NCI-H1105 treated with DMSO at 0.1 percent for 48 hours (cell line): ENCODE measurements around the gene PRR11.
"Not testable (repeated sequence)": the region's sequence is repeated elsewhere in the genome, so short reads cannot be mapped to it uniquely, and the experiment has no call there.

Source experiments
- DNase-seq: peaks from one replicate; lab custom pipeline; 2025; lab: John Stamatoyannopoulos, UW

The PRR11 gene

DNA sequence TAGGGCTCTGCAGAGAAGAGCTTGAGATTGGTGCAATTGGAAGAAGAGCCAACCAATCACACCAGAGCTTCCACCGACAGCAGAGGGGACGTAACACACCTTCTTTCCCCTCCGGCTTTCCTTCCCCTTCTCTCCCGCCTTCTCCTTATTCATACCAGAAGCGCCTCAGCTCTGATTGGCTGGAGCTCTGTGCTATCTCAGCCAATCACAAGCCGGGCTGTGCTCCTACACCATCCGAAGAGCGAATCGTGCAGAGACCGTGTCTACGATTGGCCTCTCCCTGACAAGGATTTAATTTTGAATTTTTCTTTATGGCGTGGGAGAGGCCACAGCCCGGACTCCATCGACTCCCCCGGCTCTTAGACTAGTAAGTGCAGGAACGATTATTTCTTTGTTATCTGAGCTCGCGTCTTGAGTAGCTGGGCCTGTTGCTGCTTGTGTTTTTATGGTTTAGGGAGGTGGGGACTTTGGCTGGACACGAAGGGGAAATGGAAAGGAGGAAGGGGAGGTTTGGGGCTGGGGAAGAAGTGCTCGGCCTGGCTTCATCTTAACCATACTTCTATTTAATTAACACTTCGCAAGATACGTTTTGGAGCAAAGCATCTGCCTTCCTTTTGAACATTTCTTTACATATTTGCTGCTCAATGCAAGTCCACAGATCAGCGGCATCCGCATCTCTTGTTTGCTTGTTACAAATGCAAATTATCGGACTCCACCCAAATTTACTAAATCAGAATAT lies at the start of gene PRR11:
Gene PRR11 (plus strand): TSS at position 308 of the 739 bp plus-strand sequence. CDS start 14,007 bp downstream, outside the sequence.
- peak; percentile 99 for DNase-seq

DNA sequence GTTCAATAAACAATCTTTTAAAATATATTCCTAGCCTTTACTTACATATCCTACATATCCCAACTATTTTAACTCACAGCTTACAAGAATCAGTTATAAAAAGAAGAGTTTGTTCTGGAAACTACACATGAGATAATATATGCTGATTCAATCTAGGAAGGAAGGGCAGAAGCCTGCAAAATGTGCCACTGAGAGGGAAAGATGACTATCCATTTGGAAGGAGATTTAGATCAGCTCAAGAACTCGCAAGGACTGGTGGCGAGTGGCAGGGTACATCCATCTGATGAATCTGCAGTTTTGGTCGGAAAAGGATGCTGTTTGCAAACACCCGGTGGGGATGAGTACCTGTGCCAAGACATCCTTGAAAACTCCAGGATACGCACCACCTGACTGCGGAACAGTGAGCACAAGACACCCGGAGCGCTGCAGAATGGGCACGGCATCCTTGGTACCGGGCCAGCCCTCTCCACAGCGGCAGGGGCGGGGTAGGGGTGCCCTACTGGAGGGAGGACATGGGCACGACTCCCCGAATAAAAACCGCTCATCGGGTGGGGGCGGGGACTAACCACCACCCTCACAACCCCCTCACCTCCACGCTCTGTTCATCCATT lies 49.6 kb upstream of the PRR11 start:
- peak; percentile 73 for DNase-seq

- DNase-seq: peak; percentile 96
Observed at GRCh38 chr17:59106463-59107305, 48.9 kb upstream of the PRR11 start, which contains the start of gene TRIM37. TRIM37 (minus strand) TSS chr17:59106880; CDS start chr17:59106461, 419 bp downstream.

- no peak for DNase-seq
Observed at GRCh38 chr17:59107306-59107670, 48.3 kb upstream of the PRR11 start.

GRCh38 chr17:59108400-59109102 lies 47.0 kb upstream of the PRR11 start:
- no peak for DNase-seq

DNA sequence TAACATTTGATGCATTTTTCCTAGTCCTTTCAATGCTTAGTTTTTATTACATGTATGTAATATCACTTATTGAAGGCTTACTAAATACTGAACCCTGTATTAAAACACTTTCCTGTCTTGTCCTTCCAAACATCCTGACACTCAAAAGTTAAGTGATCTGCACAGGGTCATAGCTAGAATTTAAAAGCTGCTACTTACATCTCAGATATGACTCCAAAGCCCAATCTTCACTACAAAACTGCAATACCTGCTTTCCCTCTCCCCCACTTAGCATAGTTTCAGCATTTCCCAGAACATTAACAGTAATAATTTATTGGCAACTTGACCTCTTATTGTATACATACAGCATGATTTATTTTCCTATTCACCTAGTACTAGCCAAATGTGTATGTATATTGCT lies 44.6 kb upstream of the PRR11 start:
- DNase-seq: no peak

DNA sequence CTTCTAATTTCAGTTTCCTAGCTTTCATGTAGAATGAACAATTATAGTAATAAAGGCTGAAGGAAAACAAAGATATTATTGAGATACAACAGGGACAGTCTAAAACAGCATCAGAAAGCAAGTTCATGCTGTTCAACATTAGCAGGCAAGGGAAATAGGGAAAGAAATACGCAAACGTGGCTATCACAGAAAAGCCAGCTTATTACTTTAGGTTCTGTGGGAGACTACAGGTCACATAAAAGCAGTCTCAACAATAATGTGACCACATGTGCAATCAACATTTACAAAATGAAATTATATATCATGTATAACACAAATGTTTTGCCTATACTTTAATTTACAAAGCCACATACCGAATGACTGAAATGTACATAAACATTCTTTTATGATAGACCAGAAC lies 44.0 kb upstream of the PRR11 start:
- DNase-seq: no peak

DNA sequence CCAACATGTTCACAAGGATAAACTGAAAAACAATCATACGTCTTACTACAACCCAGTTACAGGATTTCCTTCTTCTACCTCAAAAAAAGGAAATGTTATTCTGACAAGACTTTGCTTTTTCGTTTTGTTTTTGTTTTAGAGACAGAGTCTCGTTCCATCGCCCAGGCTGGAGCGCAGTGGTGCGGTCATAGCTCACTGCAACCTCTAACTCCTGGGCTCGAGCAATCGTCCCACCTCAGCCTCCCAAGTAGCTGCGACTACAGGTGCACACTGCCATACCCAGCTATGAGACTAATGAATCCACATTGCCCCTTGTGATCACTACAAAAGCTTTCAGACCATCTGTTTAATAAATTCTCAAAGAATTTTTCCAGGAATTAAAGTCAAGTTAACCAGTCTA lies 40.1 kb upstream of the PRR11 start:
- no peak for DNase-seq

DNA sequence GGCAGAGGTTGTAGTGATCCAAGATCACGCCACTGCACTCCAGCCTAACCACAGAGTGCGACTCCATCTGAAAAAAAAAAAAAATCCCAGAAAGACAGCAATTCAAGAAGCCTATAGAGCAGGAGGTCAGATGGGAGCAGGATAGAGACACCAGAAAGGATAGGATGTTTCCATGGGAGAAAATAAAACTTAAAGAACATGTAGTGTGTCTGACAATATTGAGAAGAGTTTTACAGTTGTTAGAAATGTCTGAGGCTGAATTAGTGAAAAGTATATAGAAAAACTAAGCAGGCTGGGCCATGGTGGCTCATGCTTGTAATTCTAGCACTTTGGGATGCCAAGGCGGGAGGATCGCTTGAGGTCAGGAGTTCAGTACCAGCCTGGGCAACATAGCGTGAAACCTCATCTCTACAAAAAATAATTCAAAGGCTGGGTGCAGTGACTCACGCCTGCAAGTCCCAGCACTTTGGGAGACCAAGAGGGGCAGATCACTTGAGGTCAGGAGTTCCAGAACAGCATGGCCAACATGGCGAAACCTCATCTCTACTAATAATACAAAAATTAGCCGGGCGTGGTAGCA lies 33.6 kb upstream of the PRR11 start:
- no peak for DNase-seq

GRCh38 chr17:59124665-59125064 lies 30.9 kb upstream of the PRR11 start:
- DNase-seq: no peak

DNA sequence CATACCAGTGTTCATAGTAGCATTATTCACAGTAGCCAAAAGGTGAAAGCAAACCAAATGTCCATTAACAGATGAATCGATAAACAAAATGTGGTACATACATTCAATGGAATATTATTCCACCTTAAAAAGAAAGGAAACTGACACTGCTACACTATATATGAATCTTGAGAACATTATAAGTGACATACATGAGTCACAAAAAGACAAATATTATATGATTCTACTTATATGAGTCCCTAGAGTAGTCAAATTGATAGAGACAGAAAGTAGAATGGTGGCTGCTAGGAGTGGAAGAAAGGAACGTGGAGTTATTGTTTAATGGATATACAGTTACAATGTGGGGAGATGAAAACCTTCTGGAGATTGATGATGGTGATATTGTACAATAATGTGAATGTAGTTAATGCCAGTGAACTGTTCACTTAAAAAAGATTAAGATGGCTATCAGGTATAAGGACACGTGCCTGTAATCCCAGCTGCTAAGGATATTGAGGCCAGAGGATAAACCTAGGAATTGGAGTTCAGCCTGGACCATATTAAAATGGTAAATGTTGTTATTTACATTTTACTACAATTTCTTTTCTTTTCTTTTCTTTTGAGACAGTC lies 28.6 kb upstream of the PRR11 start:
- DNase-seq: no peak

DNA sequence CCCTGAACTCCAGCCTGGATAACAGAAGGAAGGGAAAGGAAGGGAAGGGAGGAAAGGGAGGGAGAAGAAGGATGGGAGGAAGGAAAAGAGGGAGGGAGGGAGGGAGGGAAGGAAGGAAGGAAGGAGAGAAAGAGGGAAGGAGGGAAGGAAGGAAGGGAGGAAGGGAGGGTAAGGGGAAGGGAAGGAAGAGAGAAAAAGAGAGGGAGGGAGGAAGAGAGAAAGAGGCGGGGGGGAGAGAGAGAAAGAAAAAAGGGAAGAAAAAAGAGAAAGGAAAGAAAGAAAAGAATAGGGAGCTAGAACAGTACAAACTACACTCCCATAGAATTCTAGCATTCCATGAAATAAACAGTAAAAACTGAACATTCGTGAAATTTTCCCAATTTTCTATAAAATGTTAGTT lies 25.7 kb upstream of the PRR11 start:
- no peak for DNase-seq

- no peak for DNase-seq
Observed at GRCh38 chr17:59131131-59131530, 24.4 kb upstream of the PRR11 start.

DNA sequence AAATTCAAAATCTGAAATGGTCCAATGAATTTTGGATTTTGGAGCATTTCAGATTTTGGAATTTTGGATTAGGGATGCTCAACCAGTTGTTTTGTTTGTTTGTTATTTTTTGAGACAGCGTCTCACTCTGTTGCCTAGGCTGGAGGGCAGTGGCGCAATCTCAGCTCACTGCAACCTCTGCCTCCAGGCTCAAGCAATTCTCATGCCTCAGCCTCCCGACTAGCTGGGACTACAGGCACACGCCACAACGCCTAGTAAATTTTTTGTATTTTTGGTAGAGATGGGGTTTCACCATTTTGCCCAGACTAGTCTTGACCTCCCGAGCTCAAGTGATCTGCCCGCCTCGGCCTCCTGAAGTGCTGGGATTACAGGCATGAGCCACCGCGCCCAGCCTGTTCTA lies 17.2 kb upstream of the PRR11 start:
- not testable (repeated sequence) for DNase-seq

DNA sequence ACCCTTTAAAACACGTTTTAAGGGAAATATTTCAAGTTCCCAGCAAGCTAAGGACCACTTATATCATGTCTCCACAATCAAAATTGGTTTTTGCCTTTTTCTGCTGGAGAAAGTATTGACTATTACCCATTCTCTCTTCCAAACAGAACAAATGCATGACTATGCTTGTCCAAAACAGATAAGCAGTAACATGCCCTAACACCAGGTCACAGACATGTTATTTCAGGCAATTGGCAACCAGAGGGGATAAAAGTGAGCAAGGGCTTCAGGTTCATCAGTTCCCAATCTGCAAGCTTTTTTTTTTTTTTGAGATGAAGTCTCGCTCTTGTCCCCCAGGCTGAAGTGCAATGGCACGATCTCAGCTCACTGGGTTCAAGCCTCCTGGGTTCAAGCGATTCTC lies 15.6 kb upstream of the PRR11 start:
- no peak for DNase-seq

GRCh38 chr17:59141860-59142259 lies 13.7 kb upstream of the PRR11 start:
- DNase-seq: no peak

GRCh38 chr17:59145571-59146096 lies 9.9 kb upstream of the PRR11 start:
- DNase-seq: no peak

GRCh38 chr17:59149051-59149450 lies 6.5 kb upstream of the PRR11 start:
- no peak for DNase-seq

- DNase-seq: no peak
Observed at GRCh38 chr17:59149841-59150511, 5.6 kb upstream of the PRR11 start.

DNA sequence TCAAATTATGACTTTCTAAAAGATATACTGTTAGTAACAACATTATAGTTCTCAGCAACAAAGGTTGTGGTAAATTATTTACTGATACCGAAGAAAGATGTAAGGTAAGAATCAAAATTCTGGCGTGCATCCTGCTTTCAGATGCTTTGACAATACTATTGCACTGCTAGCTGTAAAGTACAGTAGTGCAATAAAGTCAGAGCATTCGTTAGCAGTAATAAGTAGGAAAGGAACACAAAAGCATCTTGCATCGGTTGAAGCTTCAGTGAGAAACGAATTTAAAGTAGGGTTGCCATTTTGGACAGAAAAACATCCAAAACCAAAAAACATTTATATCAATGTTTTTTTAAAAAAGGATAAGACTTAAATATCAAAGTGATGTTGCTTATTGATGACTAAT lies 4.5 kb upstream of the PRR11 start:
- DNase-seq: no peak

DNA sequence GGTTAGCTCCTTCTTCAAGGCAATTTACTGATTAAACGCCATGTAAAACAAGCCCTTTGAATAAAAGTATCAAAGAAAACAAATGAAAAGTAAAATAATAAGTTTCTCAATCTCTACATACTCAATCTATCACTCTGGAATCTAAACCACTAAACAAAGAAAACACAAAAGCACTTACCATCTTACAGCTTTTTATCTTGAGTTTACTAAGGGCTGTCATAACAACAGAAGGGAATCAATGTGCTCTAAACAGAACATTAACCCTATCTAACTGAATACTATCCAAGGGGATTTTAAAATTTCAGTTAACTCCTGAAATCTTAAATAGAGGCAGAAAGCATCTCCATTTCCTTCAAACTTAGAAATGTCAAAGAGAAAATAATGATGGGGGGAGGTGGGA lies 4.0 kb upstream of the PRR11 start:
- DNase-seq: no peak
